Suppressor macrophage (primary cell): ENCODE results near the gene ZNF287.
"Not testable (repeated sequence)": the region's sequence is repeated elsewhere in the genome, so short reads cannot be mapped to it uniquely, and the experiment has no call there.

Source experiments
- DNase-seq, 4 experiments: peaks; one replicate each; pipeline ENCODE4 v3.0.0-alpha.2; 2020 to 2022
- total RNA-seq, 17 experiments: gene quantifications; one replicate each; lab custom pipeline; 2026; ENCODE audit warnings: mixed read lengths in 6 of 17, inconsistent platforms in 3 of 17; lab: John Stamatoyannopoulos, UW

Gene ZNF287
- total RNA-seq = 0.42 to 4.6 (median 1.1) reads per million in 17 experiments

- peak; percentile 85 to 93 (median 90) for DNase-seq
Observed at GRCh38 chr17:16568541-16569357, at the start of gene ZNF287. TSS of gene ZNF287 (minus strand) at chr17:16569204. CDS start at chr17:16567731, 1,473 bp downstream.

GRCh38 chr17:16617481-16618060 is 48.6 kb upstream of the ZNF287 start:
- no peak for DNase-seq

- no peak for DNase-seq
Observed at GRCh38 chr17:16599537-16599936, 30.5 kb upstream of the ZNF287 start.

GRCh38 chr17:16593356-16594102 is 24.5 kb upstream of the ZNF287 start:
- DNase-seq = peak in 3 of 4 experiments; percentile 12 to 41 (median 26)

- DNase-seq = peak; percentile 90 to 96 (median 95)
Observed at GRCh38 chr17:16589097-16589969, 20.3 kb upstream of the ZNF287 start.

GRCh38 chr17:16585796-16586195 is 16.8 kb upstream of the ZNF287 start:
- peak; percentile 2 to 34 (median 12) for DNase-seq

- DNase-seq = peak; percentile 85 to 92 (median 88)
Observed at GRCh38 chr17:16584273-16584995, 15.4 kb upstream of the ZNF287 start.

- no peak for DNase-seq
Observed at GRCh38 chr17:16583781-16584180, 14.8 kb upstream of the ZNF287 start.

- no peak for DNase-seq
Observed at GRCh38 chr17:16573466-16573865, 4.5 kb upstream of the ZNF287 start.

- DNase-seq = no peak
Observed at GRCh38 chr17:16569358-16569712, 331 bp upstream of the ZNF287 start.

GRCh38 chr17:16552637-16553045 is 16.4 kb downstream of the ZNF287 start:
- no peak for DNase-seq

GRCh38 chr17:16551878-16552636 is 16.9 kb downstream of the ZNF287 start:
- no peak for DNase-seq

GRCh38 chr17:16537130-16537458 is 31.9 kb downstream of the ZNF287 start:
- DNase-seq = no peak

- no peak for DNase-seq
Observed at GRCh38 chr17:16534236-16534635, 34.8 kb downstream of the ZNF287 start.

- DNase-seq = no peak
Observed at GRCh38 chr17:16529906-16530305, 39.1 kb downstream of the ZNF287 start.

- no peak for DNase-seq
Observed at GRCh38 chr17:16527298-16527697, 41.7 kb downstream of the ZNF287 start.

- not testable (repeated sequence) for DNase-seq
Observed at GRCh38 chr17:16525556-16525955, 43.4 kb downstream of the ZNF287 start.

GRCh38 chr17:16521070-16521727 is 47.8 kb downstream of the ZNF287 start:
- DNase-seq = peak; percentile 86 to 95 (median 92)

GRCh38 chr17:16519021-16519420 is 50.0 kb downstream of the ZNF287 start:
- no peak for DNase-seq

- peak in 2 of 4 experiments; percentile 33 to 38 for DNase-seq
Observed at GRCh38 chr17:16517477-16517876, 51.5 kb downstream of the ZNF287 start.
